NB4 (cell line): Measurements from ENCODE around the gene ZNF579.
A peak's percentile ranks its signal among the peaks of the same experiment; 100 is the strongest.

ENCODE experiments used
- DNase-seq: peaks from one replicate; pipeline ENCODE4 v3.0.0; 2010; ENCODE audit warnings: low read depth
- H3K4me3 ChIP-seq: one replicate; pipeline ENCODE4 v1.5.1; 2011; ENCODE audit warnings: mild to moderate bottlenecking, low read depth, low read length, moderate library complexity
- CTCF ChIP-seq: IDR thresholded peaks from one replicate; pipeline ENCODE4 v1.5.1; 2012; ENCODE audit warnings: low read depth, low read length
- MAX ChIP-seq: IDR thresholded peaks from 2 replicates; pipeline ENCODE4 v1.6.1; 2011; ENCODE audit warnings: low read depth, low read length
- MYC ChIP-seq: IDR thresholded peaks from 2 replicates; pipeline ENCODE4 v1.6.1; 2011; ENCODE audit warnings: low read depth, low read length
- POLR2A ChIP-seq: IDR thresholded peaks from 2 replicates; pipeline ENCODE4 v1.6.1; 2011; ENCODE audit warnings: mild to moderate bottlenecking; ENCODE audit not compliant: insufficient read length; ENCODE audit errors: extremely low read depth

ZNF579 gene

GRCh38 chr19:55609326-55609725 is 28.7 kb upstream of the ZNF579 start:
- H3K4me3 ChIP-seq, result no peak overlapping the region
- TF ChIP-seq MAX, result no peak
- TF ChIP-seq CTCF, result no peak
- TF ChIP-seq MYC, result no peak
- TF ChIP-seq POLR2A, result no peak
- DNase-seq, result no peak

GRCh38 chr19:55606817-55607216 is 26.2 kb upstream of the ZNF579 start:
- DNase-seq, result no peak
- H3K4me3 ChIP-seq, result peak overlapping the region; percentile 75
- no peak for TF ChIP-seq MAX

GRCh38 chr19:55606471-55606787 is 25.8 kb upstream of the ZNF579 start:
- peak overlapping the region; percentile 75 for H3K4me3 ChIP-seq
- TF ChIP-seq POLR2A (no peak), MAX (no peak), MYC (no peak), CTCF (no peak)
- DNase-seq, result no peak

- DNase-seq, result peak; percentile 80
- TF ChIP-seq CTCF (peak; percentile 59), MYC (no peak; the same call in 1 of the 2 replicates)
- peak within 1 kb of the TSS; percentile 75 for H3K4me3 ChIP-seq
Measured at GRCh38 chr19:55605637-55606470, 25.2 kb upstream of the ZNF579 start, which contains the start of gene ZNF865. TSS of gene ZNF865 (plus strand) at chr19:55605647. CDS start at chr19:55613619, 7,972 bp downstream.

- DNase-seq, result peak; percentile 92
- TF ChIP-seq POLR2A, result no peak
- no peak for TF ChIP-seq MYC
- peak; percentile 49 for TF ChIP-seq MAX
- no peak for TF ChIP-seq CTCF
- H3K4me3 ChIP-seq, result peak overlapping the region; percentile 56
Measured at GRCh38 chr19:55605207-55605636, 24.6 kb upstream of the ZNF579 start.

- TF ChIP-seq CTCF (no peak), MYC (no peak), POLR2A (no peak), MAX (no peak)
- DNase-seq, result no peak
Measured at GRCh38 chr19:55603581-55604292, 23.1 kb upstream of the ZNF579 start.

More at GRCh38 chr19:55603581-55604292, 23.1 kb upstream of the ZNF579 start:
- no peak overlapping the region for H3K4me3 ChIP-seq
